HG03039 (cell line): Measurements from ENCODE around the gene AGBL1.
"Not testable (repeated sequence)": the region's sequence is repeated elsewhere in the genome, so short reads cannot be mapped to it uniquely, and the experiment has no call there.

Experiments
- ATAC-seq: cut with Tn5 transposase; IDR thresholded peaks from one replicate; pipeline ENCODE4 v1.9.1; 2021; ENCODE audit warnings: mild to moderate bottlenecking, moderate library complexity; ENCODE audit not compliant: unreplicated experiment

AGBL1 gene

DNA sequence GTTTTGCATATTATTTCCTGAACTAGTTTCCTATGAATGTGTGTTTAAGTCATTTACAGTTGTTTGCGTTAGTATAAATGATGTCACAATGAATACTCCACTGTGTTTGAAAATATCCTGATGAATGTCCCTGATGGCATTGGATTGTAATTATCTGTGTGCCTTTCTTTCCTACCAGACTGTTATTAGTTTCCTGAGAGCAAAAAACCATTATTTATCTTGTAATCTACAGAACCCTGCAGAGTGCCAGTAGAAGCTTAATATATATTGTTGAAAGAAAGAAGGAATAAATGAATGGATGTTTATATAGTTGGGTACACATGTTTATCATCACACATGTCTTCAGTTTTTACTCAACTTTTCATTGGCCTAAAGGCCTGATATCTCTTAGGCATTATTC, 312.6 kb downstream of the AGBL1 start:
- no peak for ATAC-seq

DNA sequence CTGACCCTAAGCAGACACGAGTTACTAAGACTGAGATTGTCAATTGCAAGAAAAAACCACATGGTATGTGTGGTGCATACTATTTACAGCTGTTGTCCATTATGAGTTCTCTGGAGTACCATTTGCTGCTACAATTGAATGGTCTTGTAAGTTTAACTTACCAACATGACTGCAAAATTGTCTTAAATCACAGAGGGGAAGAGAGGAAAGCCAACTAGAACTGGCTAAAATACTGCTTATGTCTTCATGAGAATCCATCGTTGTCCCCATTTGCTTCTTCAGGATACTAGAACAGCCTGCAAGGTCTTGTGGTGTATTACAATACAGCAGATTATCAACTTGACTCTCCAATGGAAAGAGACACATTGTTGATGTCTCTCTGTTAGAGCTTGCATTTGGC, 313.2 kb downstream of the AGBL1 start:
- ATAC-seq = no peak

DNA sequence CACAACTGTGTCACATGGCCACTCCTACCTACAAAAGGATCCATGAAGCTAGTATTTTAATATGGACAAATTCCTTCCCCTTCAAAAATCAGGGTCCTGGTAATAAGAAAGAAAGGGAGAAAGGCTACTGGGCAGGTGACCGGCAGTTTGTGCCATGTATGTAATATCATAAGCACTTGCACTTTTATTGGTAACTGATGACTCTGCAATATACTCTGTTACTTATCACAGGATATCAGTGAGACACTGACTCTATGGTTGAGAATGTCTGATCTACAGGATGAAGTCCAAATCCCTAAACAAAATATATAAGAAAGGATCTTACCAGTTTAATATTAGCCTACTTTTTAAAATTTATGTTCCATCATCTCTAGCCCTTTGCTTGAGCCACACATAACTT, 315.2 kb downstream of the AGBL1 start:
- no peak for ATAC-seq

DNA sequence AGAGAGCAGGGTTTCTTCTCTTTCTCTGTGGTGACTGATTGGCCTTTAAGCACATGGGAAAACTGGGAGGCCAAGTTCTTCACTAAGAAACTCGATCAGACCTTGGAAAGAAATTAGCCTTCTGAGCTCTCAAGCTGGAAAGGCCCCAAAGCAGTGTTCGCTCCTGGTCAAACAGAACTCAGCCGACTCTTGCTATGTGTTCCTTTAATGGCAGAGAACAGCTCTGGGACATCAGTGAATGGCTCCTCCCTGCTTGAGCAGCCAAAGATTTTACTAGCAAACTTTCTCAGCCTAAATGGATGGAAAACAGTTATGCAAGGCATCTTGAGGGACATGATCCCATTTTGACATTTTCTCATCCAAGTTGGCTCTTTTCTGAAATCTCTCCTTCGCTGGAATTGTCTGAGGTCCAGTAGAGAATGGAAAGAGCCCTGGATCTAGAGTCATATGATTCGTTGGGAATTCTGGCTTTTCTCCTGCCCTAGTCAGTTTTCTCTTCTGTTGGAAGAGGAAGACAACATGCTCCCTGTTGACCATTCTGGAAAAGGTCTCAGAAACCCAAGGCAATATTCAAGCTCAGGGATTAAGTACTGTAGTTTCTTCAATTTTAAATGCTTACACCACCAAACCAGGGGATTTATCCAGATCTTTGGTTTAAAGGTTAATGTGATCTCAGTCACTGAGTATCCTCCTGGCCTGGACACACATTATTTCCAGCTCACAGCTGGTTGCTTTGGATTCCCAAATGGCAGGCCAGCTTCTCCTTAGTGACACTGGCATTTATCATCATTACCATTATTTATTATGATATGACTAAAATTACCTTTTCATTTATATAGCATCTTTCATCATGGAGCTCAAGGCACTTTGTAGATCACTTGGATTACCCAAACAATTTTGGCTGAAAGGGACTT, 319.6 kb downstream of the AGBL1 start:
- no peak for ATAC-seq

DNA sequence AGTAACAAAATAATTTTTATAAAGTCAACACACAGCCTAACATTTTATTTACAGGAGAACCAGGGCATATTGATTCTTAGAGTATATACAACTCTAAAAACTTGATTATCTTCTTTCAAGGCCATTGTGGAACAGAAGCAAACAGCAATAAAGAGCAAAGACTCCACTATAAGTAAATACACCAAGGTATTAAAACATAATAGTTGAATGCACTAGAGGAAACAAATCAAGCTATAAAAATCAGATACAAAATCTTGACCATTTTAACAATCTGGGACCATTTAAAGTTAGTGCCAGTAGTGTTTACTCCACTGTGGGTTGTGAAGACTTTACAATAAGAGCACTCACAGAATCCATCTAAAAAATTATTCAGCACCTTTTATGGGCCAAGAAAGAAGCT, 323.6 kb downstream of the AGBL1 start:
- no peak for ATAC-seq

DNA sequence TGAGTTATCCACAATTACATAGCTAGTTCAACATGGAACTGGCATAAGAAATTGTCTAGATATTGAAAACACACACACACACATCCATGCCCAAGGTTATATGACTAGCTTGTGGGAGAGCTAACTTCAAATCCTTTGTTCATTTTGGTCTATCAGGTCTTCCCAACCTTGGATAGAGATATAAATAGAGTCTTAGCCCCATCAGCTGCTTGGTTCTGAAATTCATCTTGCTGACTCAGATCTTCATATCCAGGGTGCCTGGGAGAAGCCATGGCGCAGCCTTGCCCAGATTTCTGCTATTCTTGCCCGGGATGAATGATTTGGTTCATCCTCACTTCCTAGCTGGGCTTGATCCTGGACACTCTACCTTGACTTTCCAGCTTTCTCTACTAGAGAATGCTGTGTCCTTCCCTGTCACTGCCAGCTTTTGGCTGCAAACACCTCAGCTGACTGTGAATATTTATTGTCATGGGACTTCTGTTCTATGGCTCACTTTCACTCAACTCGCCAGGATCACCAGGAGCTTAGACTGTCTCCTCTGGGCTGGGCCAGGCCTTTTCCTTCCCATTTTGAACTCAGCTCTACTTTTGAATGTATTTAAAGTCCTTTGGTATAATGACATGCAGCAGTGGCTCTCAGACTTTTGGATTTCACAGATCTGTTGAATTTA, 324.4 kb downstream of the AGBL1 start:
- no peak for ATAC-seq

DNA sequence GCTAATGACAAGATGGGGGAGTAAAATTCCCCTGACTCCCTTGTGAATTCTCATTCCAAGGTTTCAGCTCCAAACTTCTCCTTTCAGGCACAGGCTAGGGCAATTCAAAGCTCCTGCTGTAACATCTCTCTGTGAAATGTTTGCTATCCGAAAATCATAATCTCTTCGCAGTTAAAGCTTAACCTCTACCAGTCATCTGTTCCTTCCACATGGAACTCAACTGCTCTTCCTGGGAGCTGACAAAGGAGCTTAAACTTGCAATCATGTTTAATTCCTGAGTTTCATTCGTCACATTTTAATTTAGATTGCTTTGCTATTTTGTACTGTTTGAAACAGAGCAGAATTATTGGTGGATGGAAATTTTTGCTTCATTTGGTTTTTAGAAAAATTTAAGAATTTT, 328.6 kb downstream of the AGBL1 start:
- ATAC-seq = no peak

DNA sequence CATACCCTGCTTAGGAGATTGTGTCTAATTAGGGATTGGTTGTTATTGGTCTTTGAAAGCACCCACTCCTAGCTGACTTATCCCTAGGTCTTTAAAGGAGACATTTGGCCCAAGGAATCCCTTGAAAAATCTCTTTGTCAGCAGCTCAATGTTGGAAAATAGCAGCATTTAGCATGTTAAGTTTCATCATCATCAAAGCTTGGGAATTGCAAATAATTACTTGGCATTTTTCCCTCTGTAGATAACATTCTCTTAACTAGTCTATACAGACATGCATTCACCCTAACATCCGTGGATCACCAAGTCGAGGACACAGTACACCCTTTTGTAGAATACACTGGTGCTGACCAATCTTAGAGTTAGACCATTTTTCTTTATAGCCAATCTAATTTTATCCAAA, 332.2 kb downstream of the AGBL1 start:
- no peak for ATAC-seq

DNA sequence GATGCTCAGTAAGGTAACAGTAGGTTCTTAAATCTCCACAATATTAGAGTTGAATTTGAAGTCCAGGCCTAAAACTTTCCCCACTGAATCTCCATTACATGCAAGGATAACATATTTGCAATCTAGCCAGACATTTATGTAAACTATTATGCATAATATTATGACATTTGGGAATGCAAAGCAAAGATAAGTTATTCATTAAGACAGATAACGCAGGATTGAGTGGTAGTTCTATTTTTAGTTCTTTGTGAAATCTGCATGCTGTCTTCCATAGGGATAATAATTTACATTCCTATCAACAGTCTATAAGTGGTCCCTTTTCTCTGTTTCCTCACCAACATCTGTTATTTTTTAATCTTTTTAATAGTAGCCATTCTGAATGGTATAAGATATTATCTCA, 333.5 kb downstream of the AGBL1 start:
- no peak for ATAC-seq

DNA sequence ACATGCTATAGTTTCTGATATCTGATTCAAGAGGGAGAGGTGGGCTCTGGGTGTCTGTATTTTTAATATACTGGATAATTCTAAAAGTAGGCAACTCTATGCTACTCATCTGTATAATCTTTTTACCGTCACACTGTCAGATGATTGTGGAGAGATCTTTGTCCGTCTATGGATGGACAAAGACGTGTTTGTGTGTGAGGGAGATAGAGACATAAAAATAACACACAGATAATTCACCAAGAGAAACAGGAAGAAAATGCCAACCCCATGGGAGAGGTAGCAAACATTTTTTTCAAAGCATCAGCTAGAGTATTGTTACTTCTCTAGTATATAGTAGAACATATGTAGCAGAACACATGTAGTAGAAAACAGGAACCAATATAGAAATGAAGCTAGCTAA, 346.1 kb downstream of the AGBL1 start:
- ATAC-seq = no peak

DNA sequence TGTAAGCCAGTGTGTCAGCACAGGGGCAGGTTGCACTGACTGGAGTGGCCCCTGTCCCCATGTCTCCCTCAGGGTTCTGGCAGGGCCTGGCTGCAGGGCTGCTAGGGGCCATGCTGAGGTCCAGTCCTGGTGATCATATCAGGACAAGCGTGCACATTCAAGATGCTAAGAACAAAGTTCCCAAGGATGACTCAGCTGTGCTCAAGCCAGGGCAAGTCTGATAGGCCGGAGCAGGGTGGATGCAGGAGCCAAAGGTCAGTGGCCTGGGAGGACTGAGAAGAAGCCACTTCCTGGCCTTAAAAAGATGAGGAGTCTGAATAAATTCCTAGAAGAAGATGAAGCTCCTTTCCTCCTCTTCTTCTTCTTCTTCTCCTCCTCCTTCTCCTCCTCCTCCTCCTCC, 353.2 kb downstream of the AGBL1 start:
- ATAC-seq = no peak

DNA sequence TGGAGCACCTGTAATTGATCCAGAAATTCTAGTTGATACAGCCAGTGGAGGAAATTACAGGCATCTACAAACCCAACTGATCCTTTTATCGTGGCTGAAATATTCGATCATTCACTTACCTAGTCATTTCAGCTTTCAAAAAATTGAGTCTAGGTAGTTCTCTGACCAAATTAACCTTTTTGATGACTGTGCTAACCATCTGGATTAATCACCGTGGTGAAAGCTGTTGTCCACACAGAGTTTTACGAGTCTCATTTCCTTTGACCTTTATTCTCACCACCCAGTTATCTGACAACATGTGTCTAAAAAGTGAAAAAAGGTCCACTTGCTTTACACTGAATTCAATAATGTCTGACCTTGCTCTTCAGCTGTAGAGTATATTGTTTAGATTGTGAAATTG, 354.3 kb downstream of the AGBL1 start:
- ATAC-seq = no peak

DNA sequence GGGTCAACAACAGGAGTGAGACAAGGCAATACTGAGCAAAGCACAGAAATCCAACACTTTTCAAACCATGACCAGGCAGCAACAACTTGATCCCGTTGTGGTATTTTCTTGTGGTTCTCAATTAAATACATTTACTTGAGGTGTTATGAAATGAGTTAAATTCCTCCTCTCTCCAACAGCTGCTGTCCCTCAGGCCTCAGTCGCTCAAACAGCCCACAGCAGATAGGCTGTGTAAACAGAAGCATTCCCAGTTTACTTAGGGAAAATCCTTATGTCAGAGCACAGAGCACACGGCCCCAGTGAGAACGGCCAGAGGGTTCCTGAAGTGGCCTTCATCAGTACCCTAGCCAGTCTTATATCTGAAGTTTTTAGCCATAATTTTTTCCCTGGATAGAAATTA, 359.9 kb downstream of the AGBL1 start:
- no peak for ATAC-seq

DNA sequence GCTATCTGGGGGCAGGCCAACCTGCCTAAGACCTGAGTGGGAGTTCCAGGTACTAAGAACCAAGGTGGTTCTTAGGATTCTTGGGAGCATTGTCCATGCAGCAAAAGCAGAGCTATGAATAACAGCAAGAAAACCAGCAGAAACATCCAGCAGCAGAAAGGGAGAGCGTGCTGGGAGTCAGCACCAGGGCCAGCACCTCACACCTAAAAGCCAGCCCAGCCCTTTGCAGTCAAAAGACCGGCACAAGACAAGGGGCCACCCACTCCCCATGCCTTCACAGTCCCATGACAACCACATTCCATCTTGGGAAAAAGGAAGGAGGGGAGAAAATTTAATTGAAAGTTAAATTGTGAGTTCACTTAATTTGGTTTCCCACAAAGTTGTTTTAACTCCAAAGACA, 364.9 kb downstream of the AGBL1 start:
- no peak for ATAC-seq

DNA sequence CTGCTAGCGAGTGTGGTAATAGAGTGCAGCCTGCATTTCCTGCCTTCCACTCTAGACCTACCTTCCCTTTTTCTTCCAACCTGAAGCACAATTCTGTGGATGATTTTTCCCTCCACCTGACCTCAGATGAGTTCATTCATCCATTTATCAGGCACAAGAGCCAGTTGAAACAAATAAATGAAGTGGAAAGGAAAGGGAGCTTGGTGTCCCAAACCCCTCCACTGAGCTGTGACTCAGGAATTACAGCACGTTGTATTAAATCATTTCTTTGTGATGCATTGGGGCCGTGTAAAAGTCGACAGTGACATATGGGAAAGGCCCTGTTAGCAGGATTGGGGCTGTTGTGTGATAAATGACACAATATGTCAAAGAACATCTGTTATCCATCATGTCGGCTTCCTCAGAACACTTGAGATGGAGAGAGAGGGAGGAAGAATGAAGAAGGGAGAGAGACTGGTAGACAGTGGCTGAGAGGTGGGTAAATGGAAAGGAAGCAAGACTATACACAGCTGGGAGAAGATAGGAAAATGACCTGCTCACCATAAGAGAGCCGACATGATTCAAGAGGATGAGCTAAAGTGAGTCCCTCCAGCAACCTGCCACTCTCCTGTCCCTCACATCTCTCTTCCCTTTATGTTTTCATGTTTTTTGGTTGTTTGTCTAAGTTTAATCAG, 366.0 kb downstream of the AGBL1 start:
- no peak for ATAC-seq

DNA sequence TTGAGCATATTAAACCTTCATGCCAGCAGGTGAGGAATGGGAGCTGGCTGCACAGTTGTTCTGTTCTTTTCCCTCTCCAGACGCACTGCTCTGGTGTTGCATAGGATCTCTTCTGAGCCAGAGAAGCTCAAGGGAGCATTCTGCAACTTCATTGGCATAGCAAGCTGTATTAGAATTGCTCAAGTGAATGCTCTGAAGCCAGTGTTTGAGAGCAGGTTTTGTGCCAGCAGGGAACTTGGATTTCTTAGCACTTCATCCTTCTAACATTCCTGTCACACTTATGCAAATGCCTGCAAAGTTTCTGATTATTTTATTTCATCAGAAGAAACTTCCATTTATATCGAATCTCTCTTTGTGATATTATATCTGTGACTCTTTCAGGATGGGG, 366.6 kb downstream of the AGBL1 start:
- ATAC-seq = no peak

DNA sequence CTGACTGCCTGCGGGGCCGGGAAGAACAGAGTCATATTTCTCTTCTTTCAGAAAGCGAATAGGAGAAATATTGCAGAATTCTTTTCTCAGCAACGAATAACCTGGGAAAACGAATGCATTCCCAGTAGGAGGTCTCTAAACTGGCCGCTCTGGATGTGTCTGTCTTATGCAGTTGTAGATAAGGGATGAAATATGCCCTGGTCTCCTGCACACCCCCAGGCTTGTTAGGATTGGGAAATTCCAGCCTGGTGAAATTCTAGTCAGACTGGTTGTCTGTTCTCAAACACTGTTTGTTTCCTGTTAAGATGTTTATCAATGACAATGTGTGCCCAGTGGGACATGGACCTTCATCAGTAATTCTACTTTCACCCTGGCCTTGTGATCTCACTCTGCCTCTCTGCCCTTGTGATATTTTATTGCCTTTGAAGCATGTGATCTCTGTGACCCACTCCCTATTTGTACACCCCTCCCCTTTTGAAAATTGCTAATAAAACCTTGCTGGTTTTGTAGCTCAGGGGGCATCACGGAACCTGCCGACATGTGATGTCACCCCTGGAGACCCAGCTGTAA, 385.9 kb downstream of the AGBL1 start:
- ATAC-seq = not testable (repeated sequence)

DNA sequence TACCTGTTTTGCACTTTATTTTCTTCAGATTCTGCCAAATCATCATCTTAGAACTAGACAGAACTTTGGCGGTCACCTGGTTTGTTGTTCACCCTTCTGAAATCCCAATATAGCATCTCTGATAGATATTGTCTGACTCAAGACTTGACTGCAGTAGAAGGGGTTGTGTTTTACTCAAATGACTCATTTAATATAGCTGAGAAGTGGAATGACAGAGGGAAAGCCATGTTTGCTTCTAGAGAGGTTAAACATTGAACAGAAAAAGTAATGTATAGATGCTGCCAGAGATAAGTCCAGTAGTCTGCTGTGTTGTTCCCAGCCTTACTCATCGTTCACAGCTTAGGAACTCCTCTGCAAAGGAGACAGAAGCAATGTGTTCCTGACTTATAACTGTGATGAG, 402.0 kb downstream of the AGBL1 start:
- ATAC-seq = no peak

DNA sequence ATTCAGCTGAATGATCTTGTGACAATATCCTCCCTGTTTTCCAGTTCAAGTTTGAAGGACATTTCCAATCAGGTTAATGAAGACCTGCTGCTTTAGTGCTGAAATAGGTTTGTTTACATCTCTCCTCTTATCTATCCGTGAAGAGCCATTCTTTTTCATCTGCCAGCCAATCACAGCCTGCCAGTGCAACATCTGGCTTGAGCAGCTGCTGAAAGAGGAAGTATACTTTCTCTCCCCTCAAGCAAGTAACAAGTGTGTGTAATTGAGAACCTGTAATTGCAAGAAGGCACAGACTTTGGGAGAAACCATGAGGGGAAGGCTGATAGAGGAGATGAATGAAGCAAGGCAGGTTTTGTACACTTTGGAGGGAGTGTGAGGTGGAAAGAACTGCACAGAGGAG, 404.3 kb downstream of the AGBL1 start:
- no peak for ATAC-seq

DNA sequence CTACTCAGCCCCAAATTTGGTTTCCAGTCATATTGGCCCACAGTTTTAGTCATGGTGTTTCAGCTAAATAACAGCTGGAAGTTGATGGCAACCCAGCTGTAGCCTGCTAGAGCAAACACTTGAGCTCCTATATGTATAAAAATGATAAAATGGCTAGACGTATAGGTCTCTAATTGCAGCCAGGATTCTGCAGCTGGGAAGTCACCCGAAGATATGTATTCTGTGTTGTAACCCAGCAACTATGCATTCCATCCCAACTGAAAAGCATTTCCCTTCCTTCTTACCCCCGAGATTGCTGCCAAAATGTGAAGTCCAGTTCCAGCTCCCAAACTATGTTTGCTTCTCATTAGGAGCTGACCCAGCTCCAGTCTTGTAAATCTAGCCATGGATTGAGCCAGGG, 408.4 kb downstream of the AGBL1 start:
- no peak for ATAC-seq

DNA sequence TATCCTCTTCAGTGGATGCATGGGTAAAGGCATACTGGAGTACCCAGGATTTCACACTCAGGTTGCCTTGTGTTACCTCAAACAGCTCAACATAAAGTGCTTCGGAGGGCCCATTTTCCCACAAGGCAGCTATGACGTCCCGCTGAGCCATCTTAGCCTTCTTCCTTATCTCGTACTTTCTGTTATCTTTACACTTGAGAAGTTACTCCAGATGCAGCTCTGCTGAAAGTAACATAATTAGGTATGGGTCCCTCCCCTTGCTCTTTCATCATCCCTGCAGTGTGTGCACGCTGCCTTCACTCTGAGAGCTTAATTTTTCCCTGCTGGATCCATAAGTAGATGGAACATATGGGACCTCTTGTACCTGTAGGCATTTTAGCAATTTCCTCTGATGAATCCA, 410.3 kb downstream of the AGBL1 start:
- ATAC-seq = no peak

DNA sequence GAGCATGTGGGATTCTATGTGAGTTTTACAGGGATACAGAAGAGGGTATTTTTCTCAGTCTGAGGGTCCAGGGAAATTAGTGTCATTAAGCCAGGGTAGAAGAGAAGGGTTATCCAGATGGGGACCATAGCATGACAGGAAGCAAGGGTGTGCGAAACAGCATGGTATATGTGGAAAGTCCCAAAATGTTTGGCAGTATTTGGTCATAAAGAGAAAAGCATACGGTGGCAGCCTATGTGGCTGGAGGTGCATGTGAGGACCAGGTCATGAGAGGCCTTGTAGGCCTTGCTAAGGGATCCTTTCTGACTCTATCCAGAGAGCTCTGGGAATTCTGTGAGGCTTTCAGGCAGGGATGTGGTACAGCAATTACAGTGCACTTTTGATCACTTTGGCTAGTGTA, 411.4 kb downstream of the AGBL1 start:
- no peak for ATAC-seq
